Measurements from ENCODE around the gene NDUFAF7.

DNA sequence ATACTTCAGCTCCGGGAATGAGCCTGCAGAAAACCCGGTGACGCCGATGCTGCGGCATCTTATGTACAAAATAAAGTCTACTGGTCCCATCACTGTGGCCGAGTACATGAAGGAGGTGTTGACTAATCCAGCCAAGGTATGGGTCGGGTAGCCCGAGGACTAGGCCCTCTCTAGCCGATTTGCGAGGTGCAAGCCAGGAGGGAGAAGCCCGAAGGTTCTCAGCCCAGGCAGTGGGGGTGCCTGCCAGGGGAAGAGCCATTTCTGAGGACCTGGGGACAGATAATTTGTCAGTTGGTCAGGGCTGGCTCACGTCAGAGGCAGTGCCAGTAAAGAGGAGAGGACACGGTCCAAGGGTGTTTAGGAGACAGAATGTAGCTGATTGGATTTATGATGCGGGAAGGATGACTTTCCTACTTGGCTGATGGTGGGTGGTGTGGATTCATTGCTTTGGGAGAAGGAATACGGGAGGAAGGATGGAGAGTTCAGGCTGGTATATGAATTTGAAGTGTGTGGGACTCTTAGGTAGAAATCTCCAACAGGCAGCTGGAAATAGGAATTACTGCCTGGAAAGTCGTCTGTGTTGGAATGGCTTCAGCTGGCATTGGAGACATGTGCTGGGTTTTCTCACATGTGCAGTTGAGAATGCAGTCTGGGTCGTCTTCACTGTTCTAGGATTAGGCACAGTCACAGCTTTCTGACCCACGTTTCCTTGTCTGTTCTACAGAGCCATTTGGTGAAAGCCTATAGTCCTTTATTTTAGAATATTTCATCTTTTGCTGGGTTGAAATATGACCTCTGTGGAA, 874 bp downstream of the NDUFAF7 start:
- TF ChIP-seq, protein P1, sequence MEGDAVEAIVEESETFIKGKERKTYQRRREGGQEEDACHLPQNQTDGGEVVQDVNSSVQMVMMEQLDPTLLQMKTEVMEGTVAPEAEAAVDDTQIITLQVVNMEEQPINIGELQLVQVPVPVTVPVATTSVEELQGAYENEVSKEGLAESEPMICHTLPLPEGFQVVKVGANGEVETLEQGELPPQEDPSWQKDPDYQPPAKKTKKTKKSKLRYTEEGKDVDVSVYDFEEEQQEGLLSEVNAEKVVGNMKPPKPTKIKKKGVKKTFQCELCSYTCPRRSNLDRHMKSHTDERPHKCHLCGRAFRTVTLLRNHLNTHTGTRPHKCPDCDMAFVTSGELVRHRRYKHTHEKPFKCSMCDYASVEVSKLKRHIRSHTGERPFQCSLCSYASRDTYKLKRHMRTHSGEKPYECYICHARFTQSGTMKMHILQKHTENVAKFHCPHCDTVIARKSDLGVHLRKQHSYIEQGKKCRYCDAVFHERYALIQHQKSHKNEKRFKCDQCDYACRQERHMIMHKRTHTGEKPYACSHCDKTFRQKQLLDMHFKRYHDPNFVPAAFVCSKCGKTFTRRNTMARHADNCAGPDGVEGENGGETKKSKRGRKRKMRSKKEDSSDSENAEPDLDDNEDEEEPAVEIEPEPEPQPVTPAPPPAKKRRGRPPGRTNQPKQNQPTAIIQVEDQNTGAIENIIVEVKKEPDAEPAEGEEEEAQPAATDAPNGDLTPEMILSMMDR (conservative IDR thresholded peaks at IDR 0.05) = no peak
- TF ChIP-seq ZFX (IDR thresholded peaks at IDR 0.05) = no peak
